HEK293 (cell line): Measurements from ENCODE around the gene ARTN.

Experiments used
- CTCF ChIA-PET: fragments of 350-600 bp; formaldehyde crosslinking; extraction: SDS; loops from one replicate; lab custom pipeline; 2021; ENCODE audit warnings: antibody characterized with exemption; lab: Yijun Ruan, JAX
- POLR2A ChIA-PET: fragments of 300-600 bp; formaldehyde crosslinking; extraction: SDS; loops from one replicate; lab custom pipeline; 2020; ENCODE audit warnings: antibody characterized with exemption, inconsistent platforms; lab: Yijun Ruan, JAX
- H3K27ac ChIP-seq: fragments of 200-500 bp; sonication (Bioruptor generic); 2 replicates; pipeline ENCODE4 v1.5.1; 2014; ENCODE audit warnings: low read depth, low read length, control low read depth, inconsistent platforms; ENCODE audit errors: extremely low read depth
- H3K36me3 ChIP-seq, 2 experiments: fragments of 200-500 bp in 1 of 2; sonication (Bioruptor generic) in 1 of 2; 1 replicate in 1 of 2; 2 replicates in 1 of 2; pipeline ENCODE4 v1.5.1; 2014 to 2017; ENCODE audit warnings: inconsistent platforms in 2 of 2, low read length in 2 of 2; ENCODE audit not compliant: control insufficient read depth in 2 of 2, insufficient read depth in 1 of 2
- H3K4me1 ChIP-seq: fragments of 200-500 bp; sonication (Bioruptor generic); 2 replicates; pipeline ENCODE4 v1.5.1; 2014; ENCODE audit warnings: mild to moderate bottlenecking, low read length, inconsistent platforms; ENCODE audit not compliant: control insufficient read depth, insufficient read depth
- H3K4me3 ChIP-seq: 2 replicates; pipeline ENCODE4 v1.5.1; 2011; ENCODE audit warnings: low read depth, mild to moderate bottlenecking, control low read depth, low read length, moderate library complexity
- H3K9me3 ChIP-seq: fragments of 200-500 bp; sonication (Bioruptor generic); 2 replicates; pipeline ENCODE4 v1.5.1; 2014; ENCODE audit warnings: low read depth, low read length, inconsistent platforms; ENCODE audit not compliant: control insufficient read depth, insufficient read depth
- HOXA7 ChIP-seq: sonication (generic); formaldehyde crosslinking; IDR thresholded peaks from 2 replicates; pipeline ENCODE4 v1.8.1; 2022; ENCODE audit warnings: missing genetic modification reagents, borderline replicate concordance
- HOXD13 ChIP-seq: sonication (generic); formaldehyde crosslinking; IDR thresholded peaks from 2 replicates; pipeline ENCODE4 v1.8.0; 2022; ENCODE audit warnings: missing genetic modification reagents, borderline replicate concordance
- INSM2 ChIP-seq: fragments of 450-650 bp; formaldehyde crosslinking; IDR thresholded peaks from 2 replicates; pipeline ENCODE4 v1.5.1; 2016; ENCODE audit warnings: missing biosample characterization, missing genetic modification characterization
- KLF9 ChIP-seq: fragments of 450-650 bp; formaldehyde crosslinking; IDR thresholded peaks from 2 replicates; pipeline ENCODE4 v1.5.1; 2016; ENCODE audit warnings: missing biosample characterization, missing genetic modification characterization, low read depth
- MEIS1 ChIP-seq: sonication (generic); formaldehyde crosslinking; IDR thresholded peaks from 2 replicates; pipeline ENCODE4 v1.8.1; 2022; ENCODE audit warnings: missing genetic modification reagents, mild to moderate bottlenecking, borderline replicate concordance
- MYNN ChIP-seq: fragments of 450-650 bp; formaldehyde crosslinking; IDR thresholded peaks from 2 replicates; pipeline ENCODE4 v1.5.1; 2016; ENCODE audit warnings: missing biosample characterization, missing genetic modification characterization, borderline replicate concordance
- PATZ1 ChIP-seq: fragments of 450-650 bp; formaldehyde crosslinking; IDR thresholded peaks from 2 replicates; pipeline ENCODE4 v1.5.1; 2016; ENCODE audit warnings: missing biosample characterization, missing genetic modification characterization
- PBX3 ChIP-seq: sonication (generic); formaldehyde crosslinking; IDR thresholded peaks from 2 replicates; pipeline ENCODE4 v1.8.1; 2022; ENCODE audit warnings: mild to moderate bottlenecking, moderate library complexity, missing genetic modification reagents
- PRDM2 ChIP-seq: fragments of 450-650 bp; formaldehyde crosslinking; IDR thresholded peaks from 2 replicates; pipeline ENCODE4 v1.5.1; 2016; ENCODE audit warnings: missing biosample characterization, missing genetic modification characterization, borderline replicate concordance
- RBAK ChIP-seq: fragments of 450-650 bp; formaldehyde crosslinking; IDR thresholded peaks from 2 replicates; pipeline ENCODE4 v1.5.1; 2016; ENCODE audit warnings: missing biosample characterization, missing genetic modification characterization
- ZNF202 ChIP-seq: fragments of 450-650 bp; formaldehyde crosslinking; IDR thresholded peaks from 2 replicates; pipeline ENCODE4 v1.5.1; 2016; ENCODE audit warnings: missing biosample characterization, missing genetic modification characterization, borderline replicate concordance
- ZNF280C ChIP-seq: fragments of 450-650 bp; formaldehyde crosslinking; IDR thresholded peaks from 2 replicates; pipeline ENCODE4 v1.5.1; 2016; ENCODE audit warnings: missing biosample characterization, missing genetic modification characterization
- ZNF302 ChIP-seq: fragments of 450-650 bp; formaldehyde crosslinking; IDR thresholded peaks from 2 replicates; pipeline ENCODE4 v1.5.1; 2016; ENCODE audit warnings: missing biosample characterization, missing genetic modification characterization, low read depth
- ZNF37A ChIP-seq: fragments of 450-650 bp; IDR thresholded peaks from 2 replicates; pipeline ENCODE4 v1.5.1; 2018; ENCODE audit warnings: missing biosample characterization, missing genetic modification characterization
- ZNF416 ChIP-seq: fragments of 450-650 bp; formaldehyde crosslinking; IDR thresholded peaks from 2 replicates; pipeline ENCODE4 v1.5.1; 2016; ENCODE audit warnings: missing biosample characterization, missing genetic modification characterization
- ZNF473 ChIP-seq: fragments of 450-650 bp; formaldehyde crosslinking; IDR thresholded peaks from 2 replicates; pipeline ENCODE4 v1.5.1; 2017; ENCODE audit warnings: missing biosample characterization, missing genetic modification characterization
- ZNF580 ChIP-seq: fragments of 450-650 bp; formaldehyde crosslinking; IDR thresholded peaks from 2 replicates; pipeline ENCODE4 v1.5.1; 2016; ENCODE audit warnings: missing biosample characterization, missing genetic modification characterization
- ZNF600 ChIP-seq: fragments of 450-650 bp; formaldehyde crosslinking; IDR thresholded peaks from 2 replicates; pipeline ENCODE4 v1.5.1; 2016; ENCODE audit warnings: missing biosample characterization, missing genetic modification characterization
- ZNF621 ChIP-seq: fragments of 450-650 bp; formaldehyde crosslinking; IDR thresholded peaks from 2 replicates; pipeline ENCODE4 v1.5.1; 2017; ENCODE audit warnings: missing biosample characterization, missing genetic modification characterization
- ZNF623 ChIP-seq: fragments of 450-650 bp; formaldehyde crosslinking; IDR thresholded peaks from 2 replicates; pipeline ENCODE4 v1.5.1; 2016; ENCODE audit warnings: missing biosample characterization, missing genetic modification characterization
- ZNF704 ChIP-seq: fragments of 450-650 bp; formaldehyde crosslinking; IDR thresholded peaks from 2 replicates; pipeline ENCODE4 v1.5.1; 2016; ENCODE audit warnings: missing biosample characterization, missing genetic modification characterization
- ZNF830 ChIP-seq: fragments of 450-650 bp; IDR thresholded peaks from 2 replicates; pipeline ENCODE4 v1.5.0; 2018; ENCODE audit warnings: missing biosample characterization, missing genetic modification characterization, low read depth, mild to moderate bottlenecking, moderate library complexity

ARTN gene

GRCh38 chr1:43898981-43899380, 34.6 kb upstream of the ARTN start:
- Histone ChIP-seq H3K4me3 (no peak overlapping the region), H3K4me1 (no peaks in the 10 kb centered on the region), H3K27ac (no peak overlapping the region), H3K9me3 (no peaks in the 10 kb centered on the region), H3K36me3 (peaks cover 0 to 25% of the 10 kb centered on the region in 2 experiments; a peak in 1 of 3 replicates)
- ChIA-PET POLR2A (no interaction called here), CTCF (no interaction called here)
- TF ChIP-seq ZNF416 (tag by site-specific recombination), result no peak
- no peak for TF ChIP-seq ZNF280C (tag by site-specific recombination)
- TF ChIP-seq KLF9 (tag by site-specific recombination), result no peak
- TF ChIP-seq HOXA7 (CRISPR knock-in tag), result no peak
- no peak for TF ChIP-seq ZNF623
- no peak for TF ChIP-seq ZNF600 (tag by site-specific recombination)
- no peak for TF ChIP-seq MEIS1 (CRISPR knock-in tag)
- TF ChIP-seq ZNF830 (tag by site-specific recombination), result no peak
- TF ChIP-seq ZNF37A (tag by site-specific recombination), result no peak
- TF ChIP-seq INSM2 (tag by site-specific recombination), result no peak
- no peak for TF ChIP-seq ZNF302 (tag by site-specific recombination)
- TF ChIP-seq MYNN, result no peak
- no peak for TF ChIP-seq PBX3
- TF ChIP-seq PRDM2 (tag by site-specific recombination), result no peak

- POLR2A ChIA-PET, result no interaction called here
- H3K4me3 ChIP-seq, result no peak overlapping the region
- H3K27ac ChIP-seq, result no peak overlapping the region
- no peaks in the 10 kb centered on the region for H3K9me3 ChIP-seq
- H3K36me3 ChIP-seq, result peaks cover 0 to 22% of the 10 kb centered on the region in 2 experiments; a peak in 1 of 3 replicates
- H3K4me1 ChIP-seq, result no peaks in the 10 kb centered on the region
- CTCF ChIA-PET, result interaction anchor here (0.9 to 1.0 kb wide), 2 partner anchors 31 to 136 kb away, joined by 5 read pairs; no protein-coding TSS in a partner anchor
- TF ChIP-seq ZNF580 (tag by site-specific recombination), result no peak
- no peak for TF ChIP-seq ZNF473 (tag by site-specific recombination)
- no peak for TF ChIP-seq HOXD13 (CRISPR knock-in tag)
- TF ChIP-seq PATZ1 (tag by site-specific recombination), result no peak
- no peak for TF ChIP-seq RBAK (tag by site-specific recombination)
- no peak for TF ChIP-seq ZNF202 (tag by site-specific recombination)
- TF ChIP-seq ZNF704 (tag by site-specific recombination), result no peak
- no peak for TF ChIP-seq ZNF621
These were observed 33.2 kb upstream of the ARTN start for GRCh38 chr1:43900386-43900785.
